BE2C (cell line): ENCODE results near the gene ARPC1A.
A peak's percentile ranks its signal among the peaks of the same experiment; 100 is the strongest.

Experiments
- DNase-seq: peaks from one replicate; pipeline ENCODE4 v3.0.0-alpha.2; 2020
- H3K27me3 ChIP-seq: fragments of 250-450 bp; sonication (Bioruptor Pico); 2 replicates; pipeline ENCODE4 v1.5.1; 2020; ENCODE audit warnings: mild to moderate bottlenecking
- H3K36me3 ChIP-seq: fragments of 250-450 bp; sonication (Bioruptor Pico); 2 replicates; pipeline ENCODE4 v1.5.1; 2020; ENCODE audit warnings: mild to moderate bottlenecking
- H3K4me1 ChIP-seq: fragments of 250-450 bp; sonication (Bioruptor Pico); 2 replicates; pipeline ENCODE4 v1.5.1; 2020
- H3K4me3 ChIP-seq: 2 replicates; pipeline ENCODE4 v1.5.1; 2011; ENCODE audit warnings: low read depth, low read length
- H3K9me3 ChIP-seq: fragments of 250-450 bp; sonication (Bioruptor Pico); 2 replicates; pipeline ENCODE4 v1.5.1; 2020
- TF ChIP-seq, protein P1 (sequence below): IDR thresholded peaks from 2 replicates; pipeline ENCODE4 v1.5.1; 2012; ENCODE audit warnings: mild to moderate bottlenecking, low read depth, low read length

ARPC1A gene

DNA sequence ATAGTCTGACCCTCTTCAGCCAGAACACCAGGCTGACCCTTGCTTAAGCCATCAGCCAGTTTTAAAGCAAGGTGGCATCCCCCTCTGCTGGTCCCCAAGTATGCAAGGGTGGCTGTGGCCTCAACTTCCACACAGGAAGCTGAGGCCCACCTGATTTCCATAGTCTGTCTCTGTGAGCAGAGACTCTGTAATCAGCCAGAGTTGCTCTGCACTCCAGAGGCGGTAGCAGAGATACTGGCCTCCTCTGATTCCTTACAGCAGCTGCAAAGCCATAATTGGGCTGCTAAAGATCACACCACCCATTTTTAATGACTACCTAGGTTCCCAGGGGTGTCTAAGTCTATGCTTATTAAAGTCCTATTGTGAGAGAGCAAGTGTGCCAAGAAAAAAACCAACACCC lies 80.9 kb downstream of the ARPC1A start:
- Histone ChIP-seq H3K4me1 (peaks cover 4% of the 10 kb centered on the region; the same call in 1 of the 2 replicates), H3K27me3 (no peaks in the 10 kb centered on the region), H3K9me3 (no peaks in the 10 kb centered on the region), H3K4me3 (peak overlapping the region; percentile 79), H3K36me3 (peaks cover 59% of the 10 kb centered on the region)
- TF ChIP-seq, protein P1, sequence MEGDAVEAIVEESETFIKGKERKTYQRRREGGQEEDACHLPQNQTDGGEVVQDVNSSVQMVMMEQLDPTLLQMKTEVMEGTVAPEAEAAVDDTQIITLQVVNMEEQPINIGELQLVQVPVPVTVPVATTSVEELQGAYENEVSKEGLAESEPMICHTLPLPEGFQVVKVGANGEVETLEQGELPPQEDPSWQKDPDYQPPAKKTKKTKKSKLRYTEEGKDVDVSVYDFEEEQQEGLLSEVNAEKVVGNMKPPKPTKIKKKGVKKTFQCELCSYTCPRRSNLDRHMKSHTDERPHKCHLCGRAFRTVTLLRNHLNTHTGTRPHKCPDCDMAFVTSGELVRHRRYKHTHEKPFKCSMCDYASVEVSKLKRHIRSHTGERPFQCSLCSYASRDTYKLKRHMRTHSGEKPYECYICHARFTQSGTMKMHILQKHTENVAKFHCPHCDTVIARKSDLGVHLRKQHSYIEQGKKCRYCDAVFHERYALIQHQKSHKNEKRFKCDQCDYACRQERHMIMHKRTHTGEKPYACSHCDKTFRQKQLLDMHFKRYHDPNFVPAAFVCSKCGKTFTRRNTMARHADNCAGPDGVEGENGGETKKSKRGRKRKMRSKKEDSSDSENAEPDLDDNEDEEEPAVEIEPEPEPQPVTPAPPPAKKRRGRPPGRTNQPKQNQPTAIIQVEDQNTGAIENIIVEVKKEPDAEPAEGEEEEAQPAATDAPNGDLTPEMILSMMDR = no peak
- DNase-seq = no peak

DNA sequence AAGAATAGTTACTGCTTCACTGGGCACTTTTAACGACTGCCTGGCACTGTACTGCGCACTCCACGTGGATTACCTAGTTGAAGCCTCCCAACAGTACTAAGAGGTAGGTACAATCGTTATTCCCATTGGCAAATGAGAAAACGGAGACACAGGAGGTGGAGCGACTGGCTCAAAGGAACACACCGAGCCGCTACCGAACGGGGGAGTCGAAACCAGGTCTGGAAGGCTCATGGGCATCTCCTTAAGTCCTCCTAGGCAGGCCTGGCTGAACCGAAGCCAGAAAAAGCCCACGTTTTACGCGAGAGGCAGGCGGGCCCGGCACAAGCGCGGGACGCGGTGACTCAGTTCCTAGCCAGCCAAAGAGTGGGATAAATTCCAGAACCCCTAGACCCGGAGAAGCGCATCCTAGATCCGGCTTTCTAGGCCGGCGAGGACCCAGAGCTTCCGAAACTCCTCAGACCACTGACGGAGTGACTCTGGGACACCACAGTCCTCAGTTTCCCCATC lies 82.2 kb downstream of the ARPC1A start:
- TF ChIP-seq, protein P1 = no peak
- H3K9me3 ChIP-seq = no peaks in the 10 kb centered on the region
- H3K4me1 ChIP-seq = peaks cover 4% of the 10 kb centered on the region; the same call in 1 of the 2 replicates
- no peaks in the 10 kb centered on the region for H3K27me3 ChIP-seq
- peaks cover 60% of the 10 kb centered on the region for H3K36me3 ChIP-seq
- no peak for DNase-seq
- H3K4me3 ChIP-seq = peak overlapping the region; percentile 79

DNA sequence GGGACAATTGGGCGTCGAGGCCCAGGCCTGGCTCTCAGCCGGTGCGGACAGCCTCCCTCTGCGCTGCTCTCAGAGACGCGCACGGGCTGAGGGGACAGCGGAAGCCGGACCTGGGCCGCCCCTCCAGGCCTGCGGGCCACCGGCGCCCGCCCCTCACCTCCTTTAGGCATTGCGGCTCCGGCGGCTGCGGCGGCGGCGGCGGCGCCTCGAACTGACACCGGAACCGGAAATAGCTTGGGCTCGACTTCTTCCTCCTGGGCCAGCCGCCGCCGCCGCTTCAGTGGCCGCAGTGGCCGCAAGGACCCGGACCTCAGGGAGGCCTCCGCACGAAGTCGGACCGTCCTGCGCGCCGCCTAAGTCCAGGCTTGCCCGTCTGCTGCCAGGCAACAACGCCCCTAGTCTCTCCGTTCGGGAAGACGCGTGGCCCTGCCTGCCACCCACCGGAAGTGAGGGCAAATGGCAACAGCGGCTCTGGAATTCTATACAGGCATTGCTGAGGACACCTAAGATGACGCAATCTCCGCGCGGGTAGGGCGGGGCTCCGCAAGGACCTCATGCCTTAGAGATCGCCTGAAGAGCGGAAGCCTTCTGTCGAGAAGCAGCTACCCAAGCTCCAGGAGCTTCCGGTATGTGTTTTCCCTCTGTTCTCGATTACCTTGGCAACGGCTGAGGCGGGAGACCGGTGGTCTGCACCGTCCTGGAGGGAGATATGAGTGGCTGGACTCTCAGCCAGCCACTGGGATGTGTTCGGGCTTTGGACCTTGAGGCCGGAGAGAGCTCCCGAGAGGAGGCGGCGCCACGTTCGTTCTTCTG lies 82.9 kb downstream of the ARPC1A start, which contains the start of the genes BUD31 and PDAP1:
BUD31 (plus strand) TSS at position 591 of the 813 bp plus-strand sequence. CDS start 2,124 bp downstream, outside the sequence.
PDAP1 (minus strand) TSS at position 219 of the 813 bp plus-strand sequence; CDS start at position 170, 49 bp downstream.
- H3K4me1 ChIP-seq = peaks cover 4% of the 10 kb centered on the region; the same call in 1 of the 2 replicates
- TF ChIP-seq, protein P1 = no peak
- no peaks in the 10 kb centered on the region for H3K27me3 ChIP-seq

DNA sequence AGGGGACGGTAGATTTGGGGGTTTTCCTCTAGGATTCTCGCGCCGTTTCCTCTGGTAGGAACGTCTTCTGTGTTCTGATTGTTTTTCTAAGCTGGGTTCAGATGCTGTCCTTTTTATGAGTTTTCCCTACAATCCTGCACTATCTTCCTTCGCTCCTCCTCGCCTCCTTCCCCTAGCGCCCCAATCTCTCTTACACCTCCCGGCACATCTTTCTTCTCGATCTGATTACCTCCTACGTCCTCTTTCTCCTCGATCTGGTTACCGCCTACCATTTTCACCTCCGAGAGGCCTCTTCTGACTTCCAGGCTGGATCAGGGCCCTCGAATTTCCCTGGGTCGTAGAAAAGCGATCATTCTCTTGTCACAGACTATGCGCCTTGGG lies 83.5 kb downstream of the ARPC1A start:
- Histone ChIP-seq H3K4me3 (peak overlapping the region; percentile 79), H3K4me1 (peaks cover 4% of the 10 kb centered on the region; the same call in 1 of the 2 replicates), H3K9me3 (no peaks in the 10 kb centered on the region), H3K36me3 (peaks cover 58% of the 10 kb centered on the region), H3K27me3 (no peaks in the 10 kb centered on the region)
- no peak for DNase-seq
- TF ChIP-seq, protein P1 = no peak

More for the DNA sequence above, 82.9 kb downstream of the ARPC1A start, which contains the start of the genes BUD31 and PDAP1:
- DNase-seq = peak; percentile 93
- H3K9me3 ChIP-seq = no peaks in the 10 kb centered on the region
- peaks cover 60% of the 10 kb centered on the region for H3K36me3 ChIP-seq
- H3K4me3 ChIP-seq = peak within 1 kb of the TSS; percentile 79

DNA sequence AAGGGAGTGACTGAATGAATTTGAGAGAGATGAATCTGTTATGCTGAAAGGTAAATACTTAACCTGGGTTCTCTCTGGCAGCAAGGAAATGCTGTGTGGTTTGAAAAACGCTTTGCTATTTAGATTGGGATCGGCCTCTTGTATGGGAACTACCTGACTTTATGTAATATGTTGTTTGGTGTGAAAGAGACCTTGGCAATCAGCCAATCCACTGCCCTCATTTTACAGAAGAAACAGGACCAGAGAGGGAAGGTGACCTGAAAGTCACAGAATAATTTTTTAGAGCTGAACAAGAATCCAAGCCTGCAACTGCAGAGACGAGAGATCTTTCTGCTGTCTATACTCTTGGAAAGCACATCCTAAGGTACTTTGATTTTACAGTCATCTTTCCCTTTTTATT lies 84.1 kb downstream of the ARPC1A start:
- Histone ChIP-seq H3K4me3 (peak overlapping the region; percentile 79), H3K4me1 (peaks cover 4% of the 10 kb centered on the region; the same call in 1 of the 2 replicates), H3K27me3 (no peaks in the 10 kb centered on the region), H3K9me3 (no peaks in the 10 kb centered on the region), H3K36me3 (peaks cover 58% of the 10 kb centered on the region)
- TF ChIP-seq, protein P1 = no peak
- DNase-seq = no peak

DNA sequence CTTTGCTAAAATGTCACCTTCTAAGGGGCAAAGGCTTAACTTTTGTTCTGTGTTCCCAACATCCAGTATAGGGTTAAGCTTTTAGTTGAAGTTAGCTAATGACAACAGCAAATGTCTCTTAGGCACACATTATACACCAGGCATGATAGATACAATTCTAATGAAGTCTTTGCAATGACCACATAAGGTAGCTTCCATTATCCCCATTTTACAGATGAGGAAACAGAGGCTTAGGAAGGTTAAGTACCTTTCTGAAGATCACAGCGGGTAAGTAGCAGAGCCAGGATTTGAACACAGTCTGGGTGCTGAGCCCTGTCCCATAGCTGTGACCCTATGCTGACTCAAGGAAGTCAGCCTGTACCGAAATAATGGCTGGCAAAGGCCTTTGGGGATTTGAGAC lies 84.9 kb downstream of the ARPC1A start:
- peaks cover 4% of the 10 kb centered on the region; the same call in 1 of the 2 replicates for H3K4me1 ChIP-seq
- DNase-seq = no peak
- peak overlapping the region; percentile 79; the same call in 1 of the 2 replicates for H3K4me3 ChIP-seq
- TF ChIP-seq, protein P1 = no peak
- H3K9me3 ChIP-seq = no peaks in the 10 kb centered on the region
- H3K27me3 ChIP-seq = no peaks in the 10 kb centered on the region
- peaks cover 60% of the 10 kb centered on the region for H3K36me3 ChIP-seq
